HG03571 (cell line): ENCODE data around the gene LOXL4.

Experiments
- ATAC-seq: cut with Tn5 transposase; IDR thresholded peaks from one replicate; pipeline ENCODE4 v1.9.1; 2021; ENCODE audit not compliant: unreplicated experiment

Gene LOXL4

GRCh38 chr10:98267894-98268693 lies at the start of gene LOXL4:
Gene LOXL4, minus strand, starts transcription at chr10:98268194. Its CDS starts 5,175 bp downstream, at chr10:98263019.
- no peak for ATAC-seq

DNA sequence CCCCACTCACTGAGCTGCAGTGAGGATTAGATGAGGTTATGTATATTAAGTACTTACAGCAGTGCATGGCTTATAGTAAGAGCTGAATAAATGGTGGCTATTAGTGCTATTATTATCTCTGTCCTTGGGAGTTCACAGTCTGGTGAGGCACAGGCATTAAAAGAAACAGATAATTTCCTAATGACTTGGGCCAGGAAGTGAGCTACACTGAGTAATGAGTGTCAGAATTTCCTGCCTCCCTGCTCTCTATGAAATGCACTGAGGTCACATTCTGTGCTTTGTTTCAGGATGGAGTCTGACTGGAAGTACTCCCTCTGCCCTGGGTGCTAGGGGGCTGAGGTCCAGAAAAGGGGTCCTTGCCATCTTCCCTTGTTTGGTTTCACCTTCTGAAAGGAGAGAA lies 48.7 kb upstream of the LOXL4 start:
- no peak for ATAC-seq

GRCh38 chr10:98316170-98316569 lies 48.2 kb upstream of the LOXL4 start:
- ATAC-seq = no peak

- ATAC-seq = no peak
These were observed 46.7 kb upstream of the LOXL4 start for GRCh38 chr10:98314532-98315284.

GRCh38 chr10:98313598-98313997 lies 45.6 kb upstream of the LOXL4 start:
- ATAC-seq = no peak

DNA sequence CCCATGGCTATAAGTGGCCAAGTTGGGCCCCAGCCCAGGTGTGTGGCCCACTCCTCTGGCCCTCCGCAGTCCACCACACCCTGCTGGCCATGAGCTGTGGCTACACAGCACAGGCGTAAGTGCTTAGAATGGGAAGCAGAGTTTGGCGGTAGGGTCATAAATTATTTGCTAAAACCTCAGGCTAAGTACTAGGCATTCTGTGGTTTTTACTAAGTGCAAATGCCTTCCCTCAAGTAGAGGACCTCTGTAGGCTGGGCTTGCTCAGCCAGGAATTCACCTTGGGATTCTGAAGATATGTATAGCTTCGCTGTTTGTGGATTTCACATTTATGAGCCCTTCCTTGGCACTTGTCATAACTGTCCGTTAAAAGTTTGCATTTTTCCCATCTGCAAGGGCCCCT lies 44.8 kb upstream of the LOXL4 start:
- no peak for ATAC-seq

DNA sequence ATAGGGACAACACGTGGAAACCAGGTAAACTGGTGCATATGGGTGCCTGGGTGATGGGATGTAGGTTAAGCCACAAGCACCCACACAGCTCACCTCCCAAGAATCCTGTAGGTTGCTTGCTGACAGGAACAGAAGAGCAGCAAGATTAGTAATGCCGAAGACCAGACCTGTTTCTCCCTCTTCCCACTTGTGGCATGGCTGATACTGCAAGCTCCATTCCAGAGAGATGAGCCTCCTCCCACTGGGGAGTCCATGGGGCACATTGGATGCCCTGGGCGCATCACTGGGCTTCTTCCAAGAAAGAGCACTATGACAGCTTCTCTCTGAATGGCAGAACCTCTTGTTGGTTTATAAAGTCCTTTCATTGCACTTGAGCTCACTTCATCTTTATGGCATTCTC lies 44.4 kb upstream of the LOXL4 start:
- no peak for ATAC-seq

DNA sequence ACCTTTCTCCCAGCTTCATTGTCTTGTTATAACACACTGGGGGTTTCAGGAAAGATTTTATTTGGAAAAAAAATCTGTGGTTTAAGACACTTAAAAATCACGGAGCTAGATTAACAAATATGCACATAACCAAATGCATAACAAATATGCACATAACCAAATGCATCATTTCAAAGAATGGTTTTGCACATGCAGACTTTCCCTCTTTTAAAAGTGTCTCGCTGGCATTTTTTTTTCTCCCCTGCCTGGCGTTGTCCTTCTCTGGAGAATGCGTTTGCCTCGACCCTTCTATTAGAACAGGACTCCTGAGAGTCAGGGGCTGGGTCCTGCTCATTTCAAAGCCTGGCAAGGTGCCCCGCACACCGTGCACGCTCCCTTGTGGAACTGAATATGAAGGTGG lies 42.7 kb upstream of the LOXL4 start:
- ATAC-seq = no peak

DNA sequence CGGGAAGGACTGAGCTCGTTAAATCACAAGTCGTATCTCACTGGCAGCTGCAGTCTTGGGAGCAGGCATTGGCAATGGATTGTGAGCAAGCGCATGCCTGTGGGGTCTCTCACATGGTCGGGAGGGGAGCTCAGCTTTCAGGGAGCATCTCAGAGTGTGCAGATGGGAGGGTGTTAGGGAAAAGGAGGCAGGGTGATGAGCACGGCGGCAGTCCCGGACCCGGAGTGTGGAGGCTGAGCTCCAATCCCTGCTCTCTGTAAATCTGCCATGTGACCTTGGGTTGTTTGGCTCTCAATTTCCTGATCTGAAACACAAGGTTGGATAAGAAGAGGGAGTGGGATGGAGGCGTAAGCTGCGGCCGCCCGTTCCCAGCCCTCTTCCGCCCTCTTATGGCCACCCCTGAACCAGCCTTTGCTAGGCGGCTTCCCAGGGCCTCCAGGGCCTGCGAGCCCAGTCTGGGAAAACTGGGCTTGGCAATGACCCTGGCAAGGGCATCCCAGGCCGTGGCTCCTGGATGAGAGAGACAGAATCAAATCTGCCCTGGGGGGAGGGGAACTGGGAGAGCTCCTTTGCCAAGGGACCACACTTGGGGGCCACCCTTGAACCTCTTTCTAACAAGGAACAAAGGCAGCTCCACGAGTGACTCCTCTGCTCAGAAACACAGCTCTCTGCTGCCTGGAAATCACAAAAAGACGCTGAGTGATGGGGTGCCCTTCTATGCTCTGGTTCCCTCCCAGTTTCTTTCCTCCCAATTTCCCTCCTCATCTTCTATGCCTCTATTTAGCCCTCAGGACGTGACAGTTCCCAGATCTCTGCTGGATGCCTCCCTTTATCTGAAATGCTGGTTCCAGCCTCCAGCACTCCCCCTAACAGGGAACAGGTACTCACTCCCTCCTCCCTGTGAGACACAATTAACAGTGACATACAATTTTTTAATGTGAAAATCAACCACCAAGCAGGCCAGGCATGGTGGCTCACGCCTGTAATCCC lies 41.7 kb upstream of the LOXL4 start:
- no peak for ATAC-seq

DNA sequence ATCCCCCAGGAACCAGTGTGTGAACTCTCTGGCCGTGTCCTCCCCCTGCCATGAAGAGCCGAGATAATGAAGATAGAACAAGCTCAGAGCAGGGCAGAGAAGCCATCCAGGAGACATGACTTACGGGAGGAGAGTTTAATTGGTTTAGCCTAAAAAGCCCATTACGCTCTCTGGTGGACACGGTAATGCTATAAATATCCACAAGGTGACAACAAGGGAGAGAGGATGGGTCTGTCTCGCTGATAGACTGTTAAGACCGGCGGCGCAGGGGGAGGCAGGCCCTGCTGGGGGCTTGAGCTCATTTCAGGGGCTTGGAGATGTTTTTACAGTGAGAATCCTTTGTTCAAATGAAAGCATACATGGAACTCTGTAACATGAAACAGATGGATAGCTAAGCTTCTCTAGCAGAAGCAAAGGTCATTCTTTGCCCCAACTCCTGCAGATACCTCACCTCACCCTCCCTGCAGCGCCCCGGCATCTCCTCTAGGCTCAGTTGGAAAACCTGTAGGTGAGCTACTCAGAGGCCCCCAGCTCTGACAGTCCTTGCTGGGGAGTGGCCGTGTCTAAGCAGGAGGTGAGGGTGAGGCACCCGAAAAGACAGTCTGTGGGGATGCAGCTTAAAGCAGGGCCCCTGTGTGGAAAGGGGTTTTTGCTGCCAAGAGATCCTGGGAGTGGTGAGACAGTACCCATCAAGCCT lies 40.8 kb upstream of the LOXL4 start:
- ATAC-seq = no peak

DNA sequence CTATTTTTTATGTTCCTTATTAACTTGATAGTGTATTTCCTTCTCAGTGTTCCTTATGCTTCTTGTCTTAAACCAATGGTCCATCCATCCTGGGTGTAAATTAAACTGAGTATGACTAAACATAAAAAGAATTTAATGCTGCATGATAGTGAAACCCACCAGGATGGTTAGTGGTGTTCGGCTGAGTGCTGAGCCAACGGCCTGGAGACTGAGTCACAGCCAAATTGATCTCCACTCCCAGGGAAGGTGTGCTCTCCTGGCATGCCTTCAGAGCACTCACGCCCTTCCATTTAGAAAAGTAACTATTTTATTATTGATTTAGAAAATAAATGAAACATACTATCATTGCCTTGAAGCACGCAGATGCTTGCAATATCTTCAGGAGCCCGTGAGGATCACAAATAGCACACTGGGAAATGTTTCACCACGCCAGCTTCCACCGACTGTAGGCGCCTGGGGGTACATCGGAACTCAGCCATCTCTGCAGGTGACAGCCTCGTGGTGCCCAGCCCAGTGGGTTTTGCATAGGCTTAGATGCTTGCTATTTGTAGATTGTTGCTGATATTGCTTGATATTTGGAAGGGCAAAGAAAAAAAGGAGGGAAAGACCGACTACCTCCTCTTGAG lies 40.0 kb upstream of the LOXL4 start:
- no peak for ATAC-seq

DNA sequence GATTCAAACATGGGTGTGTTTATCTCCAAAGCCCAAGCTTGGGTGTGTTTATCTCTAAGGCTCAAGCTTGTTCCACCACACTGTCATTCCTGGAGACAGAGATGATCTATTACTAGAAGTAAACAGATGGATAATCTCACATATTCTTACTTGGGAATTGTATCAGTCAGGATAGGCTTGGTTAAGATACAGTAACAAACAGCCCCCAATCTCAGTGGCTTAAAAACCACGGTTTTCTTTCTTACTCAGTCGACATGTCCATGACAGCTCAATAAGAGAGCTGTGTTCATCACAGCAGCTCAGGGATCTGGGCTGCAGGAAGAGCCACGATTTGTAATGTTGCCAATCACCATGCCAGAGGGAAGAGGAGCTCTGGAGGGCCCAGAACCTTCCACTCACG lies 38.5 kb upstream of the LOXL4 start:
- ATAC-seq = no peak

- ATAC-seq = no peak
These were observed 35.6 kb upstream of the LOXL4 start for GRCh38 chr10:98303569-98303968.

GRCh38 chr10:98302741-98303365 lies 34.9 kb upstream of the LOXL4 start:
- ATAC-seq = no peak

DNA sequence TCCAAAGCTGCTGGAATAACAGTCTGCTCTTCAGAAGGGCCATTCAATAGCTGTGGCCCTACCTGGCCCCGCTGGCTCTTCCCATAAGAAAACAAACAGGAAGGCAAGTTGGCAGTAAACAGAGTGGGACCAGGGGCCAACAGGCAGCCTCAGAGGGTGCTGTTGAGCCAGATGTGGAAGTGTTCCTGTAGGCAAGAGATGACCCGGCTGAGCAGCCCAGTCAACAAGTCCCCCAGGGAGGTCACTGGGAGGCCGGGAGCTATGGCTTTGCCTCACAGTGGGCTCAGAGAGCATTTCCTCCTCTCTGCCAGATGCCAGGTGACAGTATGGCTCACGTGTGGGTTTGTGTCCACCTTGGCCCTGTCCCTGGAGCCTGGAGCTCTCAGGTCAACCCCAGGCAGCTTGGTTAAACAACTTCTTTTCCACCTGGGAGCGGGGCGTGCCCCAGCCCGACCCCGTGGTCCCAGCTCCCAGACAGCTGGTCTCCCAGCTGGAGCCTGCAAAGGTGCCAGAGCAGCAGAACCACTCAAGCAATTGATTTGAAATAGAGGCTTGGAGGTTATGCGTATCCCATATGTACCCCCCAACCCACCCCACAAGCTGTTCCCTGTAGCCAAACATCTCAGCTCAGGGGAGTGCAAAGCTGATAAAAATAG lies 33.8 kb upstream of the LOXL4 start:
- ATAC-seq = no peak

DNA sequence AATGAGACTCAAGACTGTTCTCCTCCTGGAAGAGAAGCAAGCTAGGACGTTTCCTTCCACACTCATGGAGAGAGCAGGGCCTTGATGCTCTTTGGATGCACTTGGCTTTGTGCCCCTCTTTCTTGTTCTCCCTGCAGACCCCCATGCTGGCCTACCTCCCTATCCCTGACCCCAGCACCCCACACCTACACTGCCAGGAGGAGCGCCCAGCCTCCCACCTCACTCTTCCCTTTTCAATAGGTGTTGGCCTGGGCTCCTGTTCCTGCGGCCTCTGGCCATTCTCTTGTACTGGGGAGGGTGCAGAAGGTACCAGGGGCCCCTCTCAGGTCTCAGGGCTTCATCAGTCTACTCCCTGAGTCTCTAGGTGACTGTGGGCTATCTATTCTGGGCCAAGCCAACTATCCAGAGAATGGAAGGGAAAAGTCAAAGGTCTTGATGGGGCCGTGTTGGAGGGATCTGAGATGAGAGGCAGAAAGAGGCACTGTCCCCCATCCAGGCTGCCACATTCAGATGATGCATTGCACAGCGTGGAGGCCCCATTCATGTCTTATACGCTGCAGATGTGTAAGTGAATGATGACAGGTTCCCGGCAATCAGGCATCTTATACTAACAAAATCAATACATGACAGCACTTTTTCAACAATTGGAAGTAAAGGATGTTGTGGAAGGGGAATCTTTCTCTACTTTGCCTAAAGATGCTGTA lies 32.7 kb upstream of the LOXL4 start:
- ATAC-seq = no peak

DNA sequence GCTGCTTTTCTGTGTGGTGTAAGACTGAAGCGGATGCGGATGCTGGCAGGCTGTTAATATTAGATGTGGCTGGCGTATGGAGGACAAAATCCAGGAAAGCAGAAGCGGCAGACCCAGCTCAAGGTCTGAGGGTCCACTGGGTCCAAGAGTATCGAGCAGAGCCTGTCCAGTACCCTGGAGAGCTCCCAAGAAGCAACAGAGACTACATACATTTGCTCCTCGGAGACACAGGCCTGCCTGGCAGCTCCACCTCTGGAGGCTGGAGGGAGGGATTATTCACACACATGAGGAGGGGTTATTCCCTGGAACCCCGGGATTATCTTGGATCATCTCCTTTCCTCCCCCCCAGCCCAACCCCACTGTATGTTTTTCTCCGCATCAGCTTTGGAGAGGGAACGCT lies 31.3 kb upstream of the LOXL4 start:
- ATAC-seq = no peak

DNA sequence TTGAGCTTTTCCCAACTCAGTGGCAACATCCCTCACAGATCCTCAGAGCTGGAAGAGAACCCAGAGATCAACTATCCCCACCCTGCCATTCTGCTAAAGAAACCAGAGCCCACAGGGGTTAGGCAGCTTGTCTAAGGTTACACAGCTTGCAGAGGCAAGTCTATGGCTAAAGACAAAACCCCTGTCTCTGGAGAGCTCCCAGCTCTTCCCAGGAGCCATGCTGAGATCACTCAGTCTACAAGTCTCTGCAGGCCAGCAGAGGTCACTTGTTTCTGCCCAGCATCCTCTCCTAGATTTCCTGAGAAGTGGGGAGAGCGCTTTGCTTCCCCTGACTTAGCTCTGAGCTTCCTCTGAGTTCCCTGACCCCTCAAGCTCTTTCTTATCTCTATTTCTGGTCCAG lies 28.5 kb upstream of the LOXL4 start:
- ATAC-seq = no peak

DNA sequence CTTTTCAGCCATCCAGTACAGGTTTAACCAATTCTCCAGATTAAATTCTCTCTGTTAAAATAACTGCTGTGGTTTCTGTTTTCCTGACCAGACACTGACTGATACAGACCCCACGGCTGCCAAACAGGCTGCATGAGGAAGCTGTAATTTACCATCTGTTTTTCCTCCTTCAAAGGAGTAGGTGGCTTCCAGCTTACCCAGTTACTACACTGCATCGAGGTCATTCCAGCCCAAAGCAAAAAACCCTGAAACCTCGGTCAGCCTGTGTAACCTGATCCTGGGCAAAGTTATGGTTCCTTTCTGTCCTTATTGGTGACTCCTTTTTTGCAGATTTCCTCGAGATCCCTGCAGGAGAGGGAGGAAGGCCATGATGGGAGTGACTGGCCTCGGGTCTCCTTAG lies 27.9 kb upstream of the LOXL4 start:
- no peak for ATAC-seq
